ENCODE results near the gene ATP8A2. TPM values are rescaled to one million over a fixed set of nuclear protein-coding genes. Genes with fewer than 3 reads are reported as not detected.

Gene ATP8A2
- total RNA-seq, 1 donor from 2014 or later: 4.2 TPM

GRCh38 chr13:25679936-25680335, 308.2 kb downstream of the ATP8A2 start:
- no peaks in the 10 kb centered on the region for H3K4me1 Mint-ChIP-seq
- no peaks in the 10 kb centered on the region for H3K9me3 ChIP-seq (ENCODE audit: low read depth)
- H3K36me3 Mint-ChIP-seq: no peaks in the 10 kb centered on the region
- peaks cover 15% of the 10 kb centered on the region for H3K4me1 ChIP-seq
- no peak overlapping the region for H3K27ac Mint-ChIP-seq
- no peak overlapping the region for H3K4me3 Mint-ChIP-seq
- DNase-seq (ENCODE audit: low spot score): no peak
- H3F3A ChIP-seq (ENCODE audit: low read depth): peaks cover under 1% of the 10 kb centered on the region
- TF ChIP-seq EZH2 (IDR thresholded peaks at IDR 0.05): no peak
- no peak for TF ChIP-seq CTCF (IDR thresholded peaks at IDR 0.05)
- TF ChIP-seq EZH2phosphoT487 (IDR thresholded peaks at IDR 0.05): no peak
- no peaks in the 10 kb centered on the region for H3K36me3 ChIP-seq
- no peak overlapping the region for H2AFZ ChIP-seq (replicated peaks)
- H3K79me2 ChIP-seq (ENCODE audit: low read depth): no peaks in the 10 kb centered on the region
- peaks cover 3% of the 10 kb centered on the region for H3K27me3 Mint-ChIP-seq (ENCODE audit: insufficient read depth, low read depth)
- H3K4me2 ChIP-seq: no peak overlapping the region
- no peaks in the 10 kb centered on the region for H3K9me3 Mint-ChIP-seq
- no peak overlapping the region for H3K4me3 ChIP-seq
- no peaks in the 10 kb centered on the region for H3K27me3 ChIP-seq
- H3K27ac ChIP-seq: no peak overlapping the region
- no peaks in the 10 kb centered on the region for H4K20me1 ChIP-seq (ENCODE audit: low read depth)
- no peak overlapping the region for H3K9ac ChIP-seq

- H4K20me1 ChIP-seq (ENCODE audit: low read depth): no peaks in the 10 kb centered on the region
- Mint-ChIP-seq H3K27me3 (ENCODE audit: insufficient read depth, low read depth) (no peaks in the 10 kb centered on the region), H3K9me3 (no peaks in the 10 kb centered on the region), H3K4me1 (no peaks in the 10 kb centered on the region), H3K36me3 (no peaks in the 10 kb centered on the region), H3K27ac (no peak overlapping the region), H3K4me3 (no peak overlapping the region)
- no peak overlapping the region for H3K9ac ChIP-seq
- H3F3A ChIP-seq (ENCODE audit: low read depth): no peaks in the 10 kb centered on the region
- no peak for TF ChIP-seq CTCF (IDR thresholded peaks at IDR 0.05)
- no peak for TF ChIP-seq EZH2 (IDR thresholded peaks at IDR 0.05)
- TF ChIP-seq EZH2phosphoT487 (IDR thresholded peaks at IDR 0.05): no peak
- H3K27ac ChIP-seq: no peak overlapping the region
- H2AFZ ChIP-seq (replicated peaks): no peak overlapping the region
- no peak overlapping the region for H3K4me3 ChIP-seq
- H3K4me1 ChIP-seq: no peaks in the 10 kb centered on the region
- no peaks in the 10 kb centered on the region for H3K27me3 ChIP-seq
- no peaks in the 10 kb centered on the region for H3K79me2 ChIP-seq (ENCODE audit: low read depth)
- DNase-seq (ENCODE audit: low spot score): no peak
- no peak overlapping the region for H3K4me2 ChIP-seq
- no peaks in the 10 kb centered on the region for H3K36me3 ChIP-seq
- no peaks in the 10 kb centered on the region for H3K9me3 ChIP-seq (ENCODE audit: low read depth)
Measured at GRCh38 chr13:25682276-25682675, 310.5 kb downstream of the ATP8A2 start.

GRCh38 chr13:25683056-25683455, 311.3 kb downstream of the ATP8A2 start:
- Mint-ChIP-seq H3K9me3 (no peaks in the 10 kb centered on the region), H3K27me3 (ENCODE audit: insufficient read depth, low read depth) (no peaks in the 10 kb centered on the region), H3K27ac (no peak overlapping the region), H3K4me1 (no peaks in the 10 kb centered on the region), H3K36me3 (no peaks in the 10 kb centered on the region), H3K4me3 (no peak overlapping the region)
- Histone ChIP-seq H3K4me1 (no peaks in the 10 kb centered on the region), H3K27ac (no peak overlapping the region), H3K9me3 (ENCODE audit: low read depth) (no peaks in the 10 kb centered on the region), H3K4me2 (no peak overlapping the region), H3K4me3 (no peak overlapping the region), H3K36me3 (no peaks in the 10 kb centered on the region), H3F3A (ENCODE audit: low read depth) (no peaks in the 10 kb centered on the region), H4K20me1 (ENCODE audit: low read depth) (no peaks in the 10 kb centered on the region), H3K9ac (no peak overlapping the region), H2AFZ (replicated peaks) (no peak overlapping the region), H3K79me2 (ENCODE audit: low read depth) (no peaks in the 10 kb centered on the region), H3K27me3 (no peaks in the 10 kb centered on the region)
- TF ChIP-seq EZH2phosphoT487 (IDR thresholded peaks at IDR 0.05): no peak
- TF ChIP-seq CTCF (IDR thresholded peaks at IDR 0.05): no peak
- TF ChIP-seq EZH2 (IDR thresholded peaks at IDR 0.05): no peak
- DNase-seq (ENCODE audit: low spot score): no peak

All from neural progenitor cell (in vitro differentiated cells).